Upper lobe of left lung (tissue), 6 donors: ENCODE data around the gene ATN1. TPM values are rescaled to one million over a fixed set of nuclear protein-coding genes. Genes with fewer than 3 reads are reported as not detected.
A peak's percentile ranks its signal among the peaks of the same experiment; 100 is the strongest.
"Not testable (repeated sequence)": the region's sequence is repeated elsewhere in the genome, so short reads cannot be mapped to it uniquely, and the experiment has no call there.

Source experiments
- ATAC-seq, 2 donors: fragments of 200-7000 bp; cut with Tn5 transposase; one replicate each; pipeline ENCODE4 v1.9.1; 2022; ENCODE audit warnings: mild to moderate bottlenecking in 2 of 2, moderate library complexity in 2 of 2; ENCODE audit not compliant: low FRiP score in 2 of 2
- DNase-seq, 2 donors: peaks; one replicate each; pipeline ENCODE4 v3.0.0-alpha.2; 2019 to 2020
- H3K27ac ChIP-seq, 4 donors: fragments of 200-600 bp; sonication (generic); one replicate each; pipeline ENCODE4 v1.5.1; 2016 to 2019
- H3K27me3 ChIP-seq, 4 donors: fragments of 200-600 bp; sonication (generic); one replicate each; pipeline ENCODE4 v1.5.1; 2017 to 2019
- H3K36me3 ChIP-seq, 4 donors: fragments of 200-600 bp; sonication (generic); one replicate each; pipeline ENCODE4 v1.5.1; 2016 to 2019
- H3K4me1 ChIP-seq, 4 donors: fragments of 200-600 bp; sonication (generic); one replicate each; pipeline ENCODE4 v1.5.1; 2018 to 2019
- H3K4me3 ChIP-seq, 4 donors: fragments of 200-600 bp; sonication (generic); one replicate each; pipeline ENCODE4 v1.5.1; 2017 to 2019; ENCODE audit warnings: mild to moderate bottlenecking in 2 of 4, moderate library complexity in 1 of 4
- H3K9me3 ChIP-seq, 4 donors: fragments of 200-600 bp; sonication (generic); one replicate each; pipeline ENCODE4 v1.5.1; 2018 to 2019
- CTCF ChIP-seq, 6 experiments: fragments of 450-650 bp in 4 of 6; fragments of 200-600 bp in 2 of 6; sonication (generic) in 2 of 6; IDR thresholded peaks; one replicate each; pipeline ENCODE4 v1.5.1; 2016 to 2019; ENCODE audit warnings: antibody characterized with exemption in 6 of 6
- EP300 ChIP-seq, 4 donors: sonication (generic); formaldehyde crosslinking; IDR thresholded peaks; one replicate each; pipeline ENCODE4 v1.5.1; 2017; ENCODE audit warnings: antibody characterized with exemption in 4 of 4, control low read depth in 2 of 4
- POLR2A ChIP-seq, 4 donors: fragments of 450-650 bp; IDR thresholded peaks; one replicate each; pipeline ENCODE4 v1.5.1; 2016 to 2017; ENCODE audit warnings: antibody characterized with exemption in 4 of 4, mild to moderate bottlenecking in 2 of 4
- POLR2AphosphoS5 ChIP-seq, 2 donors: sonication (generic); formaldehyde crosslinking; IDR thresholded peaks; one replicate each; pipeline ENCODE4 v1.5.1; 2017; ENCODE audit warnings: antibody characterized with exemption in 2 of 2
- WGBS, 2 donors: methylation state at CpG; one replicate each; pipeline ENCODE4 v1.1.5; 2017 to 2018; 5-methylcytosine and 5-hydroxymethylcytosine counted together
- total RNA-seq, 6 donors: library from RNA; depleted of rRNA in 4 of 6; stranded (reverse); fragments of >200 nt in 4 of 6; gene quantifications; one replicate each; pipeline versions ENCODE4 v1.1.0 to v1.2.1, GENCODE V29; 2016 to 2021
- donor health status: DM: no; HTN: no; CAD: no; lungs with moderate emphysema.
- donor health status: DM: no; HTN: yes; CAD: no; lungs with severe emphysema.

ATN1 gene
- total RNA-seq, 6 donors from 2014 or later, result 74.7 to 321 (median 133) TPM

- 2% methylated on average over 29 to 39 of the region's 68 CpGs for WGBS, 2 donors
- ATAC-seq, result peak; percentile 97 to 99
- DNase-seq, result peak; percentile 99 to 100
- no peaks in the 10 kb centered on the region for H3K36me3 ChIP-seq
- H3K27ac ChIP-seq, result peak overlapping the region; percentile 88 to 96 (median 92)
- peak overlapping the region in 3 of 4 donors; percentile 35 to 59 (median 52) for H3K4me3 ChIP-seq
- peak in 3 of 4 donors; percentile 58 to 83 (median 72) for TF ChIP-seq POLR2A (IDR thresholded peaks at IDR 0.05)
- peak; percentile 79 to 92 for TF ChIP-seq POLR2AphosphoS5 (IDR thresholded peaks at IDR 0.05)
- peak; percentile 76 to 98 (median 96) for TF ChIP-seq CTCF (IDR thresholded peaks at IDR 0.05)
- peak in 1 of 4 donors; percentile 42 for TF ChIP-seq EP300 (IDR thresholded peaks at IDR 0.05)
- H3K4me1 ChIP-seq, result peaks cover 8 to 30% (median 17%) of the 10 kb centered on the region in 4 donors
- no peaks in the 10 kb centered on the region for H3K27me3 ChIP-seq
- no peaks in the 10 kb centered on the region for H3K9me3 ChIP-seq
Observed at GRCh38 chr12:6890789-6891645, 36.7 kb upstream of the ATN1 start.

- H3K4me3 ChIP-seq, result peak overlapping the region in 3 of 4 donors; percentile 35 to 59 (median 52)
- H3K36me3 ChIP-seq, result no peaks in the 10 kb centered on the region
- no peak for ATAC-seq
Observed at GRCh38 chr12:6891646-6892001, 36.1 kb upstream of the ATN1 start.

DNA sequence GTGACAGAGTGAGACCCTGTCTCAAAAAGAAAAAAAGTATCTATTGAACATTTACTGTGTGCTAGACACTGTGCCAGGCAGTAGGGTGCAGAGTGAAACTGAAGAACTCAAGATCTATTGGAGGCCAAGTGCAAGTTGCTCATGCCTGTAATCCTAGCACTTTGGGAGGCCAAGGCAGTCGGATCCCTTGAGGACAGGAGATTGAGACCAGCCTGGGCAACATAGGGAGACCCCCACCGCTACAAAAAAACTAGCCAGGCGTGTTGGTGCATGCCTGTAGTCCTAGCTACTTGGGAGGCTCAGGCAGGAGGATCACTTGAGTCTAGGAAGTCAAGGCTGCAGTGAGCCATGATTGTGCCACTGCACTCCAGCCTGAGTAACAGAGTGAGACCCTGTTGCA lies 35.1 kb upstream of the ATN1 start:
- WGBS, 2 donors, result 96% methylated on average over 3 of the region's 3 CpGs
- not testable (repeated sequence) for H3K36me3 ChIP-seq, H3K4me3 ChIP-seq, DNase-seq, H3K9me3 ChIP-seq, H3K27ac ChIP-seq, ATAC-seq, H3K27me3 ChIP-seq
- peaks cover 8 to 23% (median 13%) of the 10 kb centered on the region in 4 donors for H3K4me1 ChIP-seq

More at GRCh38 chr12:6891646-6892001, 36.1 kb upstream of the ATN1 start:
- TF ChIP-seq POLR2AphosphoS5 (IDR thresholded peaks at IDR 0.05) (no peak), POLR2A (IDR thresholded peaks at IDR 0.05) (no peak), CTCF (IDR thresholded peaks at IDR 0.05) (no peak), EP300 (IDR thresholded peaks at IDR 0.05) (no peak)
- Histone ChIP-seq H3K27ac (peak overlapping the region; percentile 88 to 96 (median 92)), H3K4me1 (peaks cover 8 to 30% (median 17%) of the 10 kb centered on the region in 4 donors), H3K9me3 (no peaks in the 10 kb centered on the region), H3K27me3 (no peaks in the 10 kb centered on the region)
- DNase-seq, result no peak
- 82 to 85% methylated on average over 5 of the region's 5 CpGs for WGBS, 2 donors

GRCh38 chr12:6894321-6894720 lies 33.4 kb upstream of the ATN1 start:
- Histone ChIP-seq H3K4me3 (no peak overlapping the region), H3K4me1 (peaks cover 8 to 23% (median 11%) of the 10 kb centered on the region in 4 donors), H3K36me3 (no peaks in the 10 kb centered on the region), H3K27me3 (no peaks in the 10 kb centered on the region), H3K27ac (no peak overlapping the region), H3K9me3 (no peaks in the 10 kb centered on the region)
- no peak for TF ChIP-seq POLR2A (IDR thresholded peaks at IDR 0.05)
- TF ChIP-seq CTCF (IDR thresholded peaks at IDR 0.05), result no peak
- TF ChIP-seq POLR2AphosphoS5 (IDR thresholded peaks at IDR 0.05), result no peak
- TF ChIP-seq EP300 (IDR thresholded peaks at IDR 0.05), result no peak
- DNase-seq (no peak), ATAC-seq (no peak)
- WGBS, 2 donors, result 70 to 80% methylated on average over 3 of the region's 3 CpGs

DNA sequence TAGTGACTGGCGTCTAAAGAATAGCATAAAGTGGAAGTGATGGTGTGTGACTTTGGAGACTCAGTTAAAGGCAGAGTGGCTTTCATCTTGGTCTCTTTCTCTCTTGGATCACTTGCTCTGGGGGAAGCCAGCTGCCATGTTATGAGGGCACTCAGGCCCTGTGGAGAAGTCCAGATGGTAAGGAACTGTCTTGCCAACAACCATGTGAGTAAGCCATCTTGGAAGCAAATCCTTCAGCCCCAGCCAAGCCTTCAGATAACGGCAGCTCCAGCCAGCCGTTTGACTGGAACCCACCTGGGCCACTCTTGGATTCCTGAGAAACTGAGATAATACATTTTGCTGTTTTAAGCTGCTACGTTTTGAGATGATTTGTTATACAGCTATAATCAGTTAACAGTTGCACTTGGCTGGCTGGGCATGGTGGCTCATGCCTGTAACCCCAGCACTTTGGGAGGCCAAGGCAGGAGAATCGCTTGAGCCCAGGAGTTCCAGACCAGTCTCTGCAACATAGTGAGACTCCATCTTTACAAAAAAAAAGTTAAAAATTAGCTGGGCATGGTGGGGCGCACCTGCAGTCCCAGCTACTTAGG lies 30.8 kb upstream of the ATN1 start:
- 80 to 85% methylated on average over 6 of the region's 6 CpGs for whole genome bisulfite sequencing, 2 donors

More for the DNA sequence above, 30.8 kb upstream of the ATN1 start:
- Histone ChIP-seq H3K27me3 (no peaks in the 10 kb centered on the region), H3K4me1 (peaks cover 6 to 16% (median 8%) of the 10 kb centered on the region in 4 donors), H3K27ac (no peak overlapping the region), H3K9me3 (no peaks in the 10 kb centered on the region), H3K4me3 (no peak overlapping the region), H3K36me3 (no peaks in the 10 kb centered on the region)
- DNase-seq (no peak), ATAC-seq (no peak)
- TF ChIP-seq CTCF (IDR thresholded peaks at IDR 0.05), result no peak
